ENCODE measurements around the gene ABCB9. TPM values are rescaled to one million over a fixed set of nuclear protein-coding genes. Genes with fewer than 3 reads are reported as not detected.
"Not testable (repeated sequence)": the region's sequence is repeated elsewhere in the genome, so short reads cannot be mapped to it uniquely, and the experiment has no call there.

The ABCB9 gene
- 8.4 TPM for polyA plus RNA-seq (ENCODE audit: insufficient read length)
- long read RNA-seq, donor 1, partial matches to known transcripts, result 19 of 20 reads
- long read RNA-seq, donor 1, other reads (novel, unspliced or antisense), result 0 of 20 reads
- long read RNA-seq, donor 2, result 0 reads
- long read RNA-seq, donor 3, partial matches to known transcripts, result 139 of 205 reads
- long read RNA-seq, donor 3, other reads (novel, unspliced or antisense), result 66 of 205 reads
- long read RNA-seq, donor 4, result 0 reads
- long read RNA-seq, donor 5, partial matches to known transcripts, result 282 of 401 reads
- long read RNA-seq, donor 5, other reads (novel, unspliced or antisense), result 119 of 401 reads
- long read RNA-seq, donor 6, partial matches to known transcripts, result 0 of 2 reads
- long read RNA-seq, donor 6, other reads (novel, unspliced or antisense), result 0 of 2 reads
- long read RNA-seq, donor 7, partial matches to known transcripts, result 199 of 343 reads
- long read RNA-seq, donor 7, other reads (novel, unspliced or antisense), result 142 of 343 reads
- long read RNA-seq, donor 8, partial matches to known transcripts, result 7 of 12 reads
- long read RNA-seq, donor 8, other reads (novel, unspliced or antisense), result 5 of 12 reads

GRCh38 chr12:122965851-122966742 lies at the start of gene ABCB9:
TSS of gene ABCB9 (minus strand) at chr12:122966463. CDS start at chr12:122960235, 6,228 bp downstream.
- DNase-seq, result peak; percentile 89

GRCh38 chr12:123014473-123014872 lies 48.2 kb upstream of the ABCB9 start:
- DNase-seq, result not testable (repeated sequence)

GRCh38 chr12:123013185-123014095 lies 47.2 kb upstream of the ABCB9 start:
- no peak for DNase-seq

GRCh38 chr12:123011701-123012100 lies 45.4 kb upstream of the ABCB9 start:
- no peak for DNase-seq

- DNase-seq, result no peak
These were observed 44.4 kb upstream of the ABCB9 start for GRCh38 chr12:123010681-123011080.

GRCh38 chr12:123010110-123010509 lies 43.8 kb upstream of the ABCB9 start:
- no peak for DNase-seq

- DNase-seq, result no peak
These were observed 40.7 kb upstream of the ABCB9 start for GRCh38 chr12:123006977-123007376.

- DNase-seq, result no peak
These were observed 38.9 kb upstream of the ABCB9 start for GRCh38 chr12:123005081-123005626.

GRCh38 chr12:123004287-123004686 lies 38.0 kb upstream of the ABCB9 start:
- DNase-seq, result no peak

GRCh38 chr12:123003257-123003656 lies 37.0 kb upstream of the ABCB9 start:
- DNase-seq, result no peak

- DNase-seq, result no peak
These were observed 35.2 kb upstream of the ABCB9 start for GRCh38 chr12:123001464-123001863.

GRCh38 chr12:123000578-123000977 lies 34.3 kb upstream of the ABCB9 start:
- DNase-seq, result no peak

- no peak for DNase-seq
These were observed 33.7 kb upstream of the ABCB9 start for GRCh38 chr12:122999986-123000420.

GRCh38 chr12:122999196-122999946 lies 33.1 kb upstream of the ABCB9 start:
- no peak for DNase-seq

- no peak for DNase-seq
These were observed 32.1 kb upstream of the ABCB9 start for GRCh38 chr12:122998316-122998715.

GRCh38 chr12:122997343-122998250 lies 31.3 kb upstream of the ABCB9 start:
- no peak for DNase-seq

- no peak for DNase-seq
These were observed 30.5 kb upstream of the ABCB9 start for GRCh38 chr12:122996621-122997342.

- no peak for DNase-seq
These were observed 29.9 kb upstream of the ABCB9 start for GRCh38 chr12:122996188-122996601.

Measured in left kidney (tissue), 8 donors.